Measurements from ENCODE around the gene KLHL2. TPM values are rescaled to one million over a fixed set of nuclear protein-coding genes. Genes with fewer than 3 reads are reported as not detected.
"Not testable (repeated sequence)": the region's sequence is repeated elsewhere in the genome, so short reads cannot be mapped to it uniquely, and the experiment has no call there.

KLHL2 gene
- total RNA-seq, 2 experiments from 2014 or later = 27.4 to 28.6 TPM

DNA sequence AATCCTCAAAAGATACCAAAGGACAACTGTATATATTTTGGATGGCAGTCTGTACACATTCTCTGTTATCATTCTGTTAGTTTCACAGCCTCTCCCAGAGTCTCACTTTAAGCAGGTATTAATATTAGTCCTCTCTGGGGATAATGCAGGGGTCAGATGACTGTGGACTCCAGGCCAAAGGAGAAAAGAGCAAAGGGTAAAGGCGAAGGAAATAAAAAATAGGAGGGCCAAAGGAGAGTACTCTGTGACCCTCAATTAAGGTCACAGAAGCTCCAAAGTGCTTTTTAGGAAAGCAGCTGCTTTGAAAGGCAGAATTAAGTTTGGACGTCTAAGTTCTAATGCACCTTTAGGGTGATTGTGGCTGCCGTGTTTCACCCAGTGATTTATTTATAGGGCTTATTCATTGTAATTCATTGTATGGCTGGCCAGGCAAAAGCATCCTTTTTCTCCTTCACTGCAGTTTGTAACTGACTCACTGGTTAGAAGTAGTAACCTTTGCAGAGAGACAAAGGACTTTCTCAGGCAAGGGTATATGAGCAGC, 127.9 kb downstream of the KLHL2 start:
- POLR2A ChIA-PET = no interaction called here
- Mint-ChIP-seq H3K9me3 (no peaks in the 10 kb centered on the region), H3K27me3 (no peaks in the 10 kb centered on the region), H3K27ac (no peak overlapping the region), H3K4me1 (peaks cover 45% of the 10 kb centered on the region), H3K4me3 (no peak overlapping the region), H3K36me3 (ENCODE audit: low read depth) (peaks cover 75% of the 10 kb centered on the region)
- DNase-seq = no peak
- CTCF ChIA-PET = interaction anchor here (0.7 to 1.1 kb wide), 2 partner anchors 8 to 204 kb away, joined by 3 read pairs; partner anchors contain the start of gene MSMO1

DNA sequence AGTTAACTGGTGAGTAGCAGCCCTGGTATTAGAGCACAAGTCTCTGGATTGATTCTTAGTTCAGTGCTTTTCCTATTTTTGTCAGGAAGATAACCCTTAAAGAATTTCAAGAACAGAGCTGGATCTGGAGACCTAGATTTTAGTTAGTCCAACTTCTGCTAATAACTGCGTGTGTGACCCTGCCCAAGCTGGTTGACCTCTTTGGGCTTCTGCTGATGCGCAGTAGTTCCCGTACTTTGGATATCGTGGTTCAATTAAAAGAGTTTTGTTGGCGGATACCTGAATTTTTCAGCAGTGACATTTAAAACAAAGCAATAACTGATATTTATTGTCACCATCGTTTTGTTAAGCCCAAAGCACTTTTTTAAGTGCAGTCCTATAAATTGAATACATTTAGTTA, 129.4 kb downstream of the KLHL2 start:
- Mint-ChIP-seq H3K27me3 (no peaks in the 10 kb centered on the region), H3K9me3 (no peaks in the 10 kb centered on the region), H3K27ac (no peak overlapping the region), H3K4me1 (peaks cover 30% of the 10 kb centered on the region), H3K4me3 (no peak overlapping the region), H3K36me3 (ENCODE audit: low read depth) (peaks cover 72% of the 10 kb centered on the region)
- no peak for DNase-seq
- POLR2A ChIA-PET = no interaction called here
- CTCF ChIA-PET = interaction anchor here (1.0 kb wide), 1 partner anchor 223 kb away, joined by 3 read pairs; no protein-coding TSS in a partner anchor

DNA sequence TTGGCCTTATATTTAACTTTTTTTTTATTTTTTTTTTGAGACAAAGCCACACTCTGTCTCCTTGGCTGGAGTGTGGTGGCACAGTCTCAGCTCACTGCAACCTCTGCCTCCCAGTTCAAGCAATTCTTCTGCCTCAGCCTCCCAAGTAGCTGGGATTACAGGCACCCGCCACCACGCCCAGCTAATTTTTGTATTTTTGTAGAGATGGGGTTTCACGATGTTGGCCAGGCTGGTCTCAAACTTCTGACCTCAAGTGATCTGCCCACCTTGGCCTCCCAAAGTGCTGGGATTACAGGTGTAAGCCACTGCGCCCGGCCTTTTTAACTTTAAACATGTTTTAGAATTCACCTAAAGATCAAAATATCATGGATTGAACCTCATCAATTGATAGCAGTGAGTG, 135.0 kb downstream of the KLHL2 start:
- H3K27ac Mint-ChIP-seq, H3K9me3 Mint-ChIP-seq, H3K4me3 Mint-ChIP-seq, H3K27me3 Mint-ChIP-seq, DNase-seq, H3K4me1 Mint-ChIP-seq: not testable (repeated sequence)
- peaks cover 45% of the 10 kb centered on the region for H3K36me3 Mint-ChIP-seq (ENCODE audit: low read depth)
- CTCF ChIA-PET = interaction anchor here (1.1 to 4.9 kb wide), 4 partner anchors 9 to 230 kb away, joined by 3 to 51 read pairs (median 10); partner anchors contain the start of genes MSMO1 and TMEM192
- POLR2A ChIA-PET = interaction anchor here (1.2 kb wide), 1 partner anchor 9 kb away, joined by 4 read pairs; no protein-coding TSS in a partner anchor

DNA sequence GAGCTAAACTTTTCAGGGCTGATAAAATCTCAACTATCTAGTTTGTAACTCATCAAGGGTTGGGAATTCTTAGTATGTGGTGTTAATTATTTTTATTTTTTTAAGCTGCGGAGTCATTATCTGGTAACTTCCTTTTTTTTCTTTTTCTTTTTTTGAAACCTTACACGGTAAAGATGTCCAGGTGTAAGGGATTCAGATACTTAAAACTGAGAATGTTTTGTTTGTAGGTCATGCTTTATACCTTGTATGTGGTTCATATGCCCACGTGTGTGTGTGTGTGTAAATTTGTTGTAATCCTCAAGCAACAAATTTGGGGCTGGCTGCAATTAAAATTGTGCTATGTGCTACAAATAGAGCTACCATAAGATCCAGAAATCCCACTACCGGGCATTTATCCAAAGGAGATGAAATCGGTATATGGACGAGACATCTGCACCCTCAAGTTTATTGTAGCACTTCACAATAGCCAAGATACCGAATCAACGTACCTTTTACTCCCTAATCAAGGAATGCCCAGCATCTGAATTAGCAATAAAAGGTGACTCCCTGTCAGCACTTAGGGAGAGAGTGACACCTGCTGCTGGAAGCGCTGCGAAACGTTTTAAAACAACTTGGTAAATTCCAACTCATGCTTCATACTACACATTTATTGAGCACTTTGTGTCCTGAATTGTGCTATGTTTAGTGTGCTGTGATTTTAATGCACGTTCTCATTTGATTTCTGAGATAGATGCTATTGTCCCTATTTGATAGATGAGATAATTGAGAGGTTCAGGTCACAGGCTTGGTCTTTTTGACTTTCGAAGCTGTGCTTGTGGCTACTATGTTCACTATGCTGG, 136.2 kb downstream of the KLHL2 start:
- POLR2A ChIA-PET = interaction anchor here (1.2 to 1.5 kb wide), 2 partner anchors 11 to 212 kb away, joined by 4 read pairs; no protein-coding TSS in a partner anchor
- H3K36me3 Mint-ChIP-seq (ENCODE audit: low read depth) = peaks cover 37% of the 10 kb centered on the region
- no peaks in the 10 kb centered on the region for H3K9me3 Mint-ChIP-seq
- H3K27ac Mint-ChIP-seq = no peak overlapping the region
- H3K27me3 Mint-ChIP-seq = no peaks in the 10 kb centered on the region
- CTCF ChIA-PET = interaction anchor here (0.7 to 4.9 kb wide), 8 partner anchors 8 to 232 kb away, joined by 3 to 51 read pairs (median 3); partner anchors contain the start of genes MSMO1 and TMEM192
- DNase-seq = no peak
- H3K4me3 Mint-ChIP-seq = no peak overlapping the region
- H3K4me1 Mint-ChIP-seq = no peaks in the 10 kb centered on the region

DNA sequence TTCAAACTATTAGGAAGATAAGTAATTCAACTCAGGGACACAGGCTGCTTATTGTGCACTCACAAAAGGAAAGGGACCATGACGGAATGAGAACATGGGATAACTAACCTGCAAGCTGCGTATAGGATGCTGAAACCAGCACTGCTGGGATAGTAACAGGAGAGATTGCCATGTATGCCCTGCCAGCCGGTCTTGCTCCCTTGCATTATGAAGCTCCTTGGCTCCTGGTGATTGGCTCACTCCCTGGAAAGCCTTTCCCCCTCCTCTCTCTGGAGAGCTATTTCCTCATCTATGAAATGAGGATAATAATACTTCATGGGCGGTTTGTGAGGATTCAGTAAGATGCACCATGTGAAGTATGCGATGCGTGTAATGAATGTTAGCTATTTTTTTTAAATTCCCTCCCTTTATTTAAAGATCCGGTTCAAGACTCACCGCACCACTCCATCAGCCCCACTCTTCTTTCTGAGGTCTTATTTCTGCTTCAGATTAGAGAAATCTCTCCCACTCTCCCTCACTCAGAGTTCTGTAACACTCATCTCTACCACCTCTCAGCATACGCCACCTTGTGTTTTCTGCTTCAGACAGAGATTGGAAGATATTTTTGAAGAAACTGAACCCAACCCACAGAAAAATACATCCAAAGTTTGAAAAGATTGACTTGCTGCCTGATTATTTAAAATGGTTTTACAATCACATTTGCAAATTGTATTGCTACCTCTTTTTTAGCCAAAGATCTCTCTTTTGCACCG, 138.5 kb downstream of the KLHL2 start:
- Mint-ChIP-seq H3K36me3 (ENCODE audit: low read depth) (peaks cover 18% of the 10 kb centered on the region), H3K4me3 (no peak overlapping the region), H3K9me3 (no peaks in the 10 kb centered on the region), H3K27ac (no peak overlapping the region), H3K27me3 (peaks cover 4% of the 10 kb centered on the region), H3K4me1 (no peaks in the 10 kb centered on the region)
- CTCF ChIA-PET = interaction anchor here (1.6 to 2.5 kb wide), 2 partner anchors 214 to 233 kb away, joined by 3 to 18 read pairs; partner anchors contain the start of gene TMEM192
- POLR2A ChIA-PET = no interaction called here
- no peak for DNase-seq

DNA sequence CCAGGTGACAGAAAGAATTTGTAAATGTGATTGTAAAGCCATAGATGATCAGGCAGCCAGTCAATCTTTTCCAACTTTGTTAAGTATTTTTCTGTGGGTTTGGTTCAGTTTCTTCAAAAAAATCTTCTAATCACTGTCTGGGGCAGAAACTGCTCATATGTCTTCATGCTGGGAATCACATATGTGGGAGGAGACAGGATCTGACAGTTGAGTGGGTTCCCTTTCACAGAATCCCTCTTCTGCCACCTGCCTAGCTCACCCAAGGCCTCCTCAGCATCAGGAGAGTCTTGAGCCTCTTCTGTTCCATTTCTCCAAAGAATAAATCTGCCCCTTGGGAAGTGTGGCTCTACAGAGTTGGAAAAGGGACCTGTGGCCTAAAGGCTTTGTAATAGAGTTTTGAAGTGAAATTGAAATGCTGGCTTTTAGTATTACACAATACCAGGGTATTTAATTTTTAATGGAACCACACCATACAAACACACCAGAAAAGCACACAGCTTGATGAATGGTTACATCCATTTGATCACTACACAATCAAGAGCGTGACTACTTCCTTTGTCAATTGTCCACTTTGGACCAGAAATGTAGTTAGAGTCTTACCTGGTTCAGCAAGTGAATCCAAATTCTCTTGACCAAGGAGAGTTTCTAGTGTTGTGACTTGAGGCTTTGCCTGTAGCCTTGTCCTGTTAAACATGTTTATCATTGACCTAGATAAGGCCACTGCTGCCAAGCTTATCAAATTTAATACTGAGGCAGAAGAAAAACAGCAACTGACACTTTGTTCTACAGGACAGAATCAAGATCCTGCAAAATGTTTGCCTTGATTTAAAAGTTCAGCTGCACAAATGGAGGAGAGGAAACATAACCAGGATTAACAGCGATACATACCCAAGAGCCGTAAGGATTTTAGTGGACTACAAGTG, 140.5 kb downstream of the KLHL2 start:
- H3K36me3 Mint-ChIP-seq (ENCODE audit: low read depth) = peaks cover 9% of the 10 kb centered on the region
- DNase-seq = no peak
- ChIA-PET CTCF (interaction anchor here (1.5 to 2.5 kb wide), 2 partner anchors 23 to 216 kb away, joined by 3 to 18 read pairs; no protein-coding TSS in a partner anchor), POLR2A (no interaction called here)
- H3K9me3 Mint-ChIP-seq = no peaks in the 10 kb centered on the region
- H3K4me3 Mint-ChIP-seq = no peak overlapping the region
- H3K27ac Mint-ChIP-seq = no peak overlapping the region
- no peaks in the 10 kb centered on the region for H3K4me1 Mint-ChIP-seq
- peaks cover 6% of the 10 kb centered on the region for H3K27me3 Mint-ChIP-seq

DNA sequence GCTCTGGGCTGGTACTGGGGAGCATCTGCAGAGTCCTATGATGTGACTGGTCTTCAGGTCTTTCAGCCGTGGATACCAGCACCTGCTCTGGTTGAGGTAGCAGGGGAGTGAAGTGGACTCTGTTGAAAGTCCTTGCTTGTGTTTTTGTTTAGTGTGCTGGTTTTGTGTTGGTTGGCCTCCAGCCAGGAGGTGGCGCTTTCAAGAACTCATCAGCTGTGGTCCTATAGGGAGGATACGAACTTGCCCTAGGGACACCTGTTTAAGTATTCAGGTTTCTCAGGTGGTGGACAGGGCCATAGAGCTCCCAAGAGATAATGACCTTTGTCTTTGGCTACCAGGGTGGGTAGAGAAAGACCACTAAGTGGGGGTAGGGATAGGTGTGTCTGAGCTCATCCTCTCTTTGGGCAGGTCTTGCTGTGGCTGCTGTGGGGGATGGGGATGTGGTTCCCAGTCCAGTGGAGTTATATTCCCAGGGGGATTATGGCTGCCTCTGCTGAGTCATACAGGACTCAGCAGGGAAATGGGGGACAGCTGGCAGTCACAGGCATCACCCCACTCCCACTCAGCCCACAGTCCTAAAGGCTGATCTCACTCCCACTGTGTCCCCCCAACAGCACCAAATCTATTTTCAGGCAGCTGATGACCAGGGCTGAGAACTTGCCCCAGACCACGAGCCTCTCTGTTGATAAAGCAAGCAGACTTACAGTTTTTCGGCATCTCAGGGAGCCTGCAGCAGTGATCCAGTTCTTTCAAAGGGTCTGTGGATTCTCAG, 144.2 kb downstream of the KLHL2 start:
- ChIA-PET CTCF (interaction anchor here (0.7 to 3.6 kb wide), 9 partner anchors 8 to 229 kb away, joined by 3 to 14 read pairs (median 3); no protein-coding TSS in a partner anchor), POLR2A (no interaction called here)
- no peak for DNase-seq
- H3K36me3 Mint-ChIP-seq (ENCODE audit: low read depth) = no peaks in the 10 kb centered on the region
- no peaks in the 10 kb centered on the region for H3K4me1 Mint-ChIP-seq
- peaks cover 16% of the 10 kb centered on the region for H3K27me3 Mint-ChIP-seq
- H3K4me3 Mint-ChIP-seq = no peak overlapping the region
- no peaks in the 10 kb centered on the region for H3K9me3 Mint-ChIP-seq
- H3K27ac Mint-ChIP-seq = no peak overlapping the region

DNA sequence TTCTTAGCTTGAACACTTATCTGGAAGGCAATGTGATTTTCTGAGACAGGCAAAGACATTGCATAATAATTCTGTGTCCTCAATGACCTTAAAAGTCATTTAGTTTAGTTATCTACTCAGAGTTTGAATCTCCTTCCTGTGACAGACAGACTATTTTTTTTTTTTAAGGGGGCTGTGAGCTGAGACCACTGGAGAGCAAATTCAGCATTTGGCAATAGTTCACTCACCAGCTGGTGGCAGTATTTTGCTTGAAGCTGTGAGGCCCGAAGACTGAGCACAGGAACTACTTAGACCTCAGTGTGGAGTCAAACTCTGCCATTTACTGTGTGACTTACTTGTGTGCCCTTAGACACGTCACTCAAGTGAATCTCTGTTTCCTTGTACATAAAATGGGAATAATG, 148.5 kb downstream of the KLHL2 start:
- POLR2A ChIA-PET = no interaction called here
- H3K36me3 Mint-ChIP-seq (ENCODE audit: low read depth) = no peaks in the 10 kb centered on the region

DNA sequence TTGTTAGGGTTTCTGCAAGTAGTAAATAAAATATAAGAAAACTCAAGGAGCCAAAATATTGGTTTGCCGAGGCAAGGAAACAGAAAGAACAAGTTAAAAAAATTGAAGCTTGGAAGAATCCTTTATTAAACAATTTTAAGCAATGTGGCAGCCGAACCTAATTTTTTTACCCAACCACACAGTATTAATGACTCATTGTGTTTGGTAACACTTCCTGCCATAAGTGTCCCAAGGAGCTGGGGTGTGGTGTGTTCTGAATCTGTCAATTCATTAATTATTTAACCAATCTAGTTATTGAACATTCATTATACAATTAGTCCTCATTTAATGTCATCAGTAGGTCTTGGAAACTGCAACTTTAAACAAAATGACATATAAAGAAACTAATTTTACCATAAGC, 152.1 kb downstream of the KLHL2 start:
- peaks cover 39% of the 10 kb centered on the region for H3K27me3 Mint-ChIP-seq
- no peaks in the 10 kb centered on the region for H3K9me3 Mint-ChIP-seq
- no peaks in the 10 kb centered on the region for H3K36me3 Mint-ChIP-seq (ENCODE audit: low read depth)
- H3K4me1 Mint-ChIP-seq = no peaks in the 10 kb centered on the region
- POLR2A ChIA-PET = interaction anchor here (1.1 kb wide), 1 partner anchor 10 kb away, joined by 3 read pairs; no protein-coding TSS in a partner anchor
- H3K27ac Mint-ChIP-seq = no peak overlapping the region
- H3K4me3 Mint-ChIP-seq = no peak overlapping the region
- DNase-seq = no peak
- CTCF ChIA-PET = interaction anchor here (0.8 to 2.1 kb wide), 6 partner anchors 8 to 247 kb away, joined by 3 to 8 read pairs (median 3); partner anchors contain the start of gene TMEM192

More for the DNA sequence above, 148.5 kb downstream of the KLHL2 start:
- H3K4me1 Mint-ChIP-seq = no peaks in the 10 kb centered on the region
- H3K4me3 Mint-ChIP-seq = no peak overlapping the region
- H3K27me3 Mint-ChIP-seq = peaks cover 30% of the 10 kb centered on the region
- no peak for DNase-seq
- H3K9me3 Mint-ChIP-seq = no peaks in the 10 kb centered on the region
- CTCF ChIA-PET = interaction anchor here (1.4 to 2.0 kb wide), 2 partner anchors 29 to 108 kb away, joined by 3 to 5 read pairs; no protein-coding TSS in a partner anchor
- H3K27ac Mint-ChIP-seq = no peak overlapping the region

DNA sequence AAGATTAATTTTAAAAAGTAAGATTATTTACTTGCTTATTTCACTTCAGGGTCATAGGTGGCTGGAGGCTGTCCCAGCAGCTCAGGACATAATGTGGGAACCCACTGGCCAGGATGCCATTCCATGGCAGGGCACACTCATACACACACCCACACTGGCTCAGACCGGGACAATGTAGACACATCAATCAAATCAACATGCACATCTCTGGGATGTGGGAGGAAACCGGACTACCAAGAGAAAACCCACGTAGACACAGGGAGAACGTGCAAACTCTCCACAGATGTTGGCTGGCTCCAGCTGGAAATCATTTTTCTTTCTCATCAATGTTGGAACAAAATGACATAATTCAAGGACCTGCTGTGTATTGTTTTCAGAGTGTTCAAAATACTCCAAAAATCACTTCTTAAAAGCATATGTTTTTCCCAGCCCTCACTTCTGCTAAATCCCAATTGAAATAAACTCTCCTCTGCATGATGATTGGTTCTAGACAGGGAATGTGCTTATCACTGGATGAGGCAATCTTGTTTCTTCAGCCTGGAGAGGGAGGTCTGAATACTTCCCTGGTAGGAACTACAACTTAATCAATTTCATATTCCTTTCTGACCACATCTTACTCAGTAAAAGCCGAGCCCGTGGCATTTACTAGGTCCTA, 152.8 kb downstream of the KLHL2 start:
- Mint-ChIP-seq H3K9me3 (no peaks in the 10 kb centered on the region), H3K27me3 (peaks cover 39% of the 10 kb centered on the region), H3K4me3 (no peak overlapping the region), H3K36me3 (ENCODE audit: low read depth) (no peaks in the 10 kb centered on the region), H3K4me1 (no peaks in the 10 kb centered on the region), H3K27ac (no peak overlapping the region)
- no peak for DNase-seq
- CTCF ChIA-PET = interaction anchor here (0.8 to 2.1 kb wide), 5 partner anchors 8 to 247 kb away, joined by 3 to 8 read pairs (median 3); partner anchors contain the start of gene TMEM192
- POLR2A ChIA-PET = interaction anchor here (1.1 kb wide), 1 partner anchor 10 kb away, joined by 3 read pairs; no protein-coding TSS in a partner anchor

Measured in activated CD4-positive, alpha-beta memory T cell treated with anti-CD3 and anti-CD28 coated beads, Interleukin-2, amount 10 ng/mL, durations not matched to agents 7 days and 5 days (primary cell).